Ectodermal cell (in vitro differentiated cells): ENCODE measurements around the gene C3orf62.

Experiments
- H3K27ac ChIP-seq: 2 replicates; pipeline ENCODE4 v1.7.0; 2013; ENCODE audit warnings: mild to moderate bottlenecking, low read depth, low read length; ENCODE audit not compliant: insufficient read depth, poor library complexity, severe bottlenecking
- H3K27me3 ChIP-seq: 2 replicates; pipeline ENCODE4 v1.7.0; 2013; ENCODE audit warnings: mild to moderate bottlenecking, low read length; ENCODE audit not compliant: insufficient read depth, control insufficient read depth, poor library complexity, severe bottlenecking
- H3K36me3 ChIP-seq: one replicate; pipeline ENCODE4 v1.7.0; 2013; ENCODE audit warnings: low read length; ENCODE audit not compliant: control insufficient read depth, insufficient read depth
- H3K4me1 ChIP-seq: one replicate; pipeline ENCODE4 v1.7.0; 2013; ENCODE audit warnings: low read length; ENCODE audit not compliant: control insufficient read depth, insufficient read depth
- H3K4me3 ChIP-seq: 2 replicates; pipeline ENCODE4 v1.7.0; 2013; ENCODE audit warnings: low read depth, low read length, control low read depth; ENCODE audit not compliant: insufficient read depth
- H3K9me3 ChIP-seq: 2 replicates; pipeline ENCODE4 v1.7.0; 2013; ENCODE audit warnings: mild to moderate bottlenecking, low read length, moderate library complexity; ENCODE audit not compliant: control insufficient read depth
- WGBS, 2 experiments: methylation state at CpG; one replicate each; pipeline ENCODE4 v1.1.7; 2013; ENCODE audit warnings: missing lambda C conversion rate in 2 of 2; 5-methylcytosine and 5-hydroxymethylcytosine counted together

Gene C3orf62

DNA sequence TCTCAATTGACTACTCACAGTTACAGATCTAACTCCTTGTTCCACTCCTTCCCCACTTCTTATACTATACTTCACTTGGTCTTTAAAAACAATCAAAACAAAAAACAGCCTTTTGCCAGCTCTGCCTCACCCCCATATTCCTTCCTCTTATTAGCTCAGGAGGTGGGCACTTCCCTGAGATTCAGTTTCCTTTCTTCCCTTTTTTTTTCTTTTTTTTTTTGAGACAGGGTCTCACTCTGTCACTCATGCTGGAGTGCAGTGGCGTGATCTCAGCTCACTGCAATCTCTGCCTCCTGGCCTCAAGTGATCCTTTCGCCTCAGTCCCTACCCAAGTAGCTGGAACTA lies 6.9 kb downstream of the C3orf62 start:
- Histone ChIP-seq H3K4me1 (no peaks in the 10 kb centered on the region), H3K27ac (no peak overlapping the region), H3K9me3 (no peaks in the 10 kb centered on the region), H3K36me3 (no peaks in the 10 kb centered on the region), H3K4me3 (no peak overlapping the region), H3K27me3 (no peaks in the 10 kb centered on the region)
- 91% methylated on average over 2 of the region's 2 CpGs for WGBS, 2 experiments

DNA sequence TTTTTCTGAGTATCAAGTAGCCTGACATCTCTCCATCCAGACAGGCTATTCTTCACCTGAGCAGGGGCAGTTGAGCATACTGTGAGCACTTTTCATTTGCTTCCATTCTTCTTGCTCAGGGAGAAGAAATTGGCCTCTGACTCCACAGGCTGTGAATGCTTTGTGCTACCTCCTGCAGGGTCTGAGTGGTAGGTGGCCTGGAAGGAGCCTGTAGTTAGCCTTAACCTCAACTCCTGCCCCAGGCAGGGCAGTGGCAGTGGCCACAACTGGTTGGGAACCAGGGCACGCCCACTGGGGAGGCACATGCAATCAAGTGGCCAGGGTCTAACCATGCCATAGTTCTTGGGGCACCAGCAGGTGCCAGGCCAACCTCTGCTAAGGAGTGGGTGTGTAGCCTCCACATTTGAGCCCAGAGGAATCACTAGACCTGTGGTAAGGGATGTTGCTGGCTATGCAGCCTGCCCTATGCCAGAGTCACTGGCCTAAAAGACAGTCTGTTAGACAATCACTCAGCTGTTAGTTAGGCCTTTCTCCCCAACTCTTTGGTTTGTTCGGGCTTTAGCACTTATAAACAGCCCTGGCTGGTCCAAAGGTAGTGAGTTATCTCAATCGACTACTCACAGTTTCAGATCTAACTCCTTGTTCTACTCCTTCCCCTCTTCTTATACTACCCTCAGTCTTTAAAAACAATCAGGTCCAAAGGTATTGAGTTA lies 7.4 kb downstream of the C3orf62 start:
- Histone ChIP-seq H3K9me3 (no peaks in the 10 kb centered on the region), H3K27ac (no peak overlapping the region)
- 90 to 96% methylated on average over 3 of the region's 3 CpGs for WGBS, 2 experiments

DNA sequence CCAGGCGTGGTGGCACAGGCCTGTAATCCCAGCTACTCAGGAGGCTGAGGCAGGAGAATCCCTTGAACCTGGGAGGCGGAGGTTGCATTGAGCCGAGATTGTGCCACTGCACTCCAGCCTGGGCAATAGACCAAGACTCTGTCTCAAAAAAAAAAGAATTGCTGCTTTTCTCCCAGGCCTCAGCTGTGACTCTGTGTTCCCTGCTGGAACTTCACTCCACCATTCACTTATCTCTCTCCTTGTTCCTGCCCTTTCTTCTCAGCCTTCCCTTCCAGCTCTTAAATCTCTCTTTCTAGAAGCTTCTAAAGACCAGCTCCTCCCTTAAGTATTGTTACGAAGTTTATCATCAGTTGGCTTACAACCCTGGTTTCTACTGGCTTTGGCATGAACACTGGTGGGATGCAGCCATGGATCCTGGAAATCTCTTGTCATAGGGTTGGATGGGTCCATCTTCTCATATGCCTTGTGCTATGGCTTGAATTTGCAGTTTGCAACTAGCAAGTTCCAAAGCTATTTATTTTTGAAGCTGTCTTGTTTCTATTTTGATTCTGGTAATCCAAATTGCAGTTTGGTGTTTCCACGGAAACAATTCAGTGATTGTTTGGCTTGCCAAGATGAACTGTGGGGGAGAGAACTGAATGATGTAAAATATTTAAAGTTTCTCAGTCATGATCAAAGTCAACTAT lies 10.5 kb downstream of the C3orf62 start:
- H3K4me1 ChIP-seq = no peaks in the 10 kb centered on the region
- H3K36me3 ChIP-seq = no peaks in the 10 kb centered on the region
- no peak overlapping the region for H3K27ac ChIP-seq
- H3K9me3 ChIP-seq = no peaks in the 10 kb centered on the region
- H3K4me3 ChIP-seq = no peak overlapping the region
- H3K27me3 ChIP-seq = no peaks in the 10 kb centered on the region
- 92 to 95% methylated on average over 5 of the region's 5 CpGs for WGBS, 2 experiments

More for the DNA sequence above, 7.4 kb downstream of the C3orf62 start:
- no peak overlapping the region for H3K4me3 ChIP-seq
- no peaks in the 10 kb centered on the region for H3K36me3 ChIP-seq
- no peaks in the 10 kb centered on the region for H3K27me3 ChIP-seq
- no peaks in the 10 kb centered on the region for H3K4me1 ChIP-seq

DNA sequence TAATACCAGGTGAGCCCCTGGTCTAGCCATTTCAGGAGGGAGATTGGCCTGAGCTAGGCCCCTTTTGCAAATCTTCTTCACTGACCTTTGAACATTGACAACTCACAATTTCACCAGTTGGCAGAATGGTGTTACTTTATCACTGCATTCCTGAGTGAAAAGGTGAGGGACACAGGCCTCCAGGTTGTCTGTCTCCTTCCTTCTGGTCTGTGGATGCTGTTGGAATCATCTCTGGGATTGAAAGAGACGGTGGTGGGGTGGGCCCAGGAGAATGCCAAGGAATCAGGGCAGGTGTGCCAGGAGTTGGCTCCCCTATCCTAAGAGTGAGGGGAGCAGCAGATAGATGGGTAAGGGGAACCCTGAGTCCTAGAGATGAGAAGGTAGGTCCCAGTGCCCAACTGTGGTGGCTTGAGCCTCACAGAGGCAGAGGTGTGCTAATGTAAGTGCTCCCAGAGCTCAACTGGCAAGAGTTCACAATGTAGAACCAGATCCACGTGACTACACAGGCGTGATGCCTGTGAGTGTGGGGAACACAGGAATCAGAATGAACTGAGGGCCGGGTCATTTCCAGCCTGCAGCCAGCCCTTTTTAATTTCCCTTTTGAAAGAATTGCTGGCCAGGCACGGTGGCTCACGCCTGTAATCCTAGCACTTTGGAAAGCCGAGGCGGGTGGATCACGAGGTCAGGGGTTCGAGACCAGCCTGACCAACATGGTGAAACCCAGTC lies 11.2 kb downstream of the C3orf62 start:
- no peak overlapping the region for H3K27ac ChIP-seq
- H3K27me3 ChIP-seq = no peaks in the 10 kb centered on the region

DNA sequence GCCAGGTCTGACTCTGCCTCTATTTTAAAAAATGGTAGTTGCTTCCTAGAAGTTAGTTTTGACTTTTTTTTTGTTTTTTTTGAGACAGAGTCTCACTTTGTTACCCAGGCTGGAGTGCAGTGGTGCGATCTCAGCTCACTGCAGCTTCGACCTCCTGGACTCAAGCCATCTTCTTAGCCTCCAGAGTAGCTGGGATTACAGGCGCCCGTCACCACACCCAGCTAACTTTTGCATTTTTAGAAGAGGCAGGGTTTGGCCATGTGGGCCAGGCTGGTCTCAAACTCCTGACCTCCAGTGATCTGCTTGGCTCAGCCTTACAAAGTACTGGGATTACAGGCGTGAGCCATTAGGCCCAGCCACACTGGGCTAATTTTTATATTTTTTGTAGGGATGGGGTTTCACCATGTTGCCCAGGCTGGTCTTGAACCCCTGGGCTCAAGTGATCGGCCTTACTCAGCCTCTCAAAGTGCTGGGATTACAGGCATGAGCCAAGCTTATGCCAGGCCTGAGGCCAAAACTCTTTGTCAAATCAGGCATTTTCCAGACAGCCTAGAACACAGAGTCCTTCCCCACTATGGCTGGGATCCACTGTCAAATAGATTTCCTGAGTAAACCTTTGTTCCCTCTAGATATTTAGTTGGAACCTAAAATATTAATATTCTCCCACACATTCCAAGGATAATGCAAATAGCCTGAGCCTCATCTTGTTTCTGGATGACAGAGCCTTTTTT lies 13.7 kb downstream of the C3orf62 start:
- no peak overlapping the region for H3K27ac ChIP-seq
- no peaks in the 10 kb centered on the region for H3K27me3 ChIP-seq
- no peaks in the 10 kb centered on the region for H3K36me3 ChIP-seq
- WGBS, 2 experiments = 92 to 93% methylated on average over 6 of the region's 6 CpGs
- H3K4me1 ChIP-seq = no peaks in the 10 kb centered on the region
- H3K9me3 ChIP-seq = no peaks in the 10 kb centered on the region
- no peak overlapping the region for H3K4me3 ChIP-seq

More for the DNA sequence above, 11.2 kb downstream of the C3orf62 start:
- no peaks in the 10 kb centered on the region for H3K36me3 ChIP-seq
- H3K4me3 ChIP-seq = no peak overlapping the region
- H3K4me1 ChIP-seq = no peaks in the 10 kb centered on the region
- H3K9me3 ChIP-seq = no peaks in the 10 kb centered on the region
- 86 to 95% methylated on average over 10 of the region's 10 CpGs for WGBS, 2 experiments

DNA sequence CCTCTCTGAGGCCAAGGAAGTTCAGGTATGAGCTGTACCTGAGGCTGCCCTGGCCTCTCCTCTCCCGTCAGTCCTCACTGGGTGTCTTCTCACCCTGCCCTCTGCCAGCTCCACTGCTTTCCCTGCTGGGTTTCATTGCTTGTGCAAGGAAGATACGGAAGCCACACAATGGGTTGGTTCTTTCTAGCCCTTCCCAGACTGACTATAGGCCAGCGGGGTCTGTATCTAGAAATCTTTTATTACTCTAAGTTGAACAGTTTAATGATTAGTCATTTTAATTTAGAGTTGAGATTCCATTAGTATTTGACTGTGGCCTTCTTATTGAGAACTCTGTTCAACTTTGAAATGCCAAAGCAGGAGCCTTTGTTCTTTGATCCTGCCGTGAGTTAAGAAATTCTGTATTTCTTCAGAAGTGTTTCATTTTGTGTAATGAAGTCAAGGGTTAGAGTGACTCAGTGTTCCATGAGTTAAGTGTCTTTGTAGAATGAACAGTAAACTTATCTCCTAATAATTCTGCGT lies 16.2 kb downstream of the C3orf62 start:
- H3K4me3 ChIP-seq = no peak overlapping the region
- 91 to 98% methylated on average over 5 of the region's 5 CpGs for WGBS, 2 experiments
- H3K4me1 ChIP-seq = no peaks in the 10 kb centered on the region
- H3K27me3 ChIP-seq = no peaks in the 10 kb centered on the region
- peak overlapping the region; percentile 44 for H3K27ac ChIP-seq
- no peaks in the 10 kb centered on the region for H3K36me3 ChIP-seq
- no peaks in the 10 kb centered on the region for H3K9me3 ChIP-seq

DNA sequence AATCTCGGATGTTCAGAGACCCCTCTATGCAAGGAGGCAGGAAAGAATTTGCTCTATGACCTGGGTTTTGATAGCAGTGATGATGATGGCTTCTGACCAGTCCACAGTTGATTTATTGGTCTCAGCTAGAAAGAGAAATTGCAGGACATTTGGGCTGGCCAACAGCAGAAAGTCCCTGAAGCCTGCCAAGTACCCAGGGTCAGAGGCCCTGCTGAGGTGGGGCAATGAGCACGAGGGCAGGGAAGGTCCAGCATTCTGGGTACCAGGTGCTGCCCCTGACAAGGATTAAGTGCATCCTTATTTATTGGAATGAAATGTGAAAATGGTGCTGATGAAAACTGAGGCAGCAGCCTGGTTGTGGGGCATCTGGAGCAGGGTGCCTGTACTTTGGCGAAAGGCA lies 19.8 kb downstream of the C3orf62 start:
- H3K4me1 ChIP-seq = peaks cover 5% of the 10 kb centered on the region
- no peak overlapping the region for H3K27ac ChIP-seq
- WGBS, 2 experiments = 84 to 93% methylated on average over 3 of the region's 3 CpGs
- no peaks in the 10 kb centered on the region for H3K36me3 ChIP-seq
- H3K4me3 ChIP-seq = no peak overlapping the region
- H3K27me3 ChIP-seq = no peaks in the 10 kb centered on the region
- no peaks in the 10 kb centered on the region for H3K9me3 ChIP-seq

DNA sequence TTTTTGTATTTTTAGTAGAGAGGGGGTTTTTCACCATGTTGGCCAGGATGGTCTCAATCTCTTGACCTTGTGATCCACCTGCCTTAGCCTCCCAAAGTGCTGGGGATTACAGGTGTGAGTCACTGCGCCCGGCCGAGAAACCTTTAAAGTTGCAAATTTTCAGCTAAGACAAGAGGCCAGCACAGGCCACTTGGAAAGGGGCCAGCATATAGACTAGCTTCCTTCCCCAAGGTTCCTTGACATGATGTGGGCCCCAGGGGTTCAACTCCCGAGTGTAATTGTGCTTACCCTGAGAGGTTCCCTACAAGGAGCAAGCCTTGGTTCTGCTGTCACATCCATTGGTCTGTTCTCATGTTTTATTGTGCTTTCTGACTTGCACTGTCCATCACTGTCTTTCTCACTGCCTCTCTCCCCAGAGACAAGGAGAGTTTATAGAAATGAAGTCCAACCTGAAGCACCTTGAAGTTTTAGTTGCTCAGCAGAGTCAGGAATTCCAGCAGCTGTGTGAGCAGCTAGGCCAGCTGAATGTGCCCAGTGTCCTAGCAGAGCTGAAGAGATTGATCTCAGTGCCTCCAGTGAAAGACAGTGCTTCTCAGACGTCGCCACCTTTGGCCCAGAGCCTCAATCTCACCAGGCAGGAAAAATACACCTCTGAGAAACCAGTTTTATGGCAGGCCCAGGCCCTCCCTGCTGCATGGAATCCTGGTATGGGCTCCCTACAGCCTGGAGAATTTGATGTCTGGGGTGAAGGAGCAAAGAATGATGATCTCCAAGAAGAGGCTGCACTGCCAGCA lies 21.1 kb downstream of the C3orf62 start:
- no peaks in the 10 kb centered on the region for H3K36me3 ChIP-seq
- no peaks in the 10 kb centered on the region for H3K27me3 ChIP-seq
- no peak overlapping the region for H3K27ac ChIP-seq
- H3K4me1 ChIP-seq = peaks cover 5% of the 10 kb centered on the region
- WGBS, 2 experiments = 83 to 90% methylated on average over 6 of the region's 6 CpGs
- no peak overlapping the region for H3K4me3 ChIP-seq
- H3K9me3 ChIP-seq = no peaks in the 10 kb centered on the region

DNA sequence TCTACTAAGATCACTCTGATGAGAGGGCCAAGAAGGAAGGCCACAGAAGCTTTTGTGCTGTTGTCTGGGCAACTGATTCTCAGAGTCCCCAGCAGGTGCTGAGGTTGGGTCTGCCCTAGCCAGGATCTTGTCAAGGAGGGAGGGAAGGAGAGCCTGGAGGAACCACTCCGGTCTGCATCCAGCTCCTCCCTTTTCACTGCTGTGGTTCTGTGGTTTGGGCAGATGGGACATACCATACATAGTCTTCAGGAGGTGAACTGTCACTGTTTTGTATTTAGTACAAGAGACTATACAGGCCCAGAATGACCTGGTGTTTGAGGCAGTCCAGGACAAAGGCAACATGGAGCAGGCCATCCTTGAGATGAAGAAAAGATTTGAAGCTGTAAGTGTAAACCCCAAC lies 21.9 kb downstream of the C3orf62 start:
- Histone ChIP-seq H3K9me3 (no peaks in the 10 kb centered on the region), H3K4me1 (peaks cover 5% of the 10 kb centered on the region), H3K27ac (no peak overlapping the region), H3K4me3 (no peak overlapping the region), H3K36me3 (no peaks in the 10 kb centered on the region), H3K27me3 (no peaks in the 10 kb centered on the region)
- 62 to 81% methylated on average over 1 of the region's 1 CpG for WGBS, 2 experiments
